GM10266 (cell line): ENCODE results near the gene ABCC3.

Experiments
- DNase-seq: peaks from one replicate; pipeline ENCODE4 v3.0.0; 2012; ENCODE audit errors: extremely low spot score
- CTCF ChIP-seq: IDR thresholded peaks from 2 replicates; pipeline ENCODE4 v1.5.1; 2012; ENCODE audit warnings: mild to moderate bottlenecking, low read depth; ENCODE audit not compliant: control insufficient read depth, insufficient read depth; ENCODE audit errors: missing control alignments

Gene ABCC3

GRCh38 chr17:50690887-50691549 is 56.3 kb downstream of the ABCC3 start:
- no peak for TF ChIP-seq CTCF
- no peak for DNase-seq

- no peak for DNase-seq
- TF ChIP-seq CTCF: no peak
Measured at GRCh38 chr17:50691550-50692447, 57.1 kb downstream of the ABCC3 start.

GRCh38 chr17:50692448-50693035 is 57.9 kb downstream of the ABCC3 start:
- DNase-seq: no peak
- TF ChIP-seq CTCF: no peak

GRCh38 chr17:50693036-50693682 is 58.5 kb downstream of the ABCC3 start:
- no peak for DNase-seq
- TF ChIP-seq CTCF: no peak

- DNase-seq: no peak
- no peak for TF ChIP-seq CTCF
Measured at GRCh38 chr17:50696365-50696879, 61.7 kb downstream of the ABCC3 start.

GRCh38 chr17:50697062-50697461 is 62.4 kb downstream of the ABCC3 start:
- no peak for TF ChIP-seq CTCF
- no peak for DNase-seq
